OCI-LY3 (cell line): ENCODE results near the gene CHRM1.

ENCODE experiments used
- H2AFZ ChIP-seq: fragments of 200-600, 300-600 bp; shearing (Covaris generic); 2 replicates; pipeline ENCODE4 v1.6.0; 2014; ENCODE audit warnings: antibody characterized with exemption, low read depth, low read length
- H3K27ac ChIP-seq: fragments of 200-600, 300-600 bp; sonication (generic); 2 replicates; pipeline ENCODE4 v1.5.1; 2014; ENCODE audit warnings: mild to moderate bottlenecking, low read length, moderate library complexity, mixed read lengths
- H3K27me3 ChIP-seq: fragments of 200-600, 300-600 bp; sonication (generic); 2 replicates; pipeline ENCODE4 v1.6.1; 2014; ENCODE audit warnings: low read depth, low read length, mixed read lengths
- H3K36me3 ChIP-seq: fragments of 200-600, 300-600 bp; sonication (generic); replicated peaks from 2 replicates; pipeline ENCODE3; 2014; ENCODE audit warnings: low read depth, low read length, mixed read lengths
- H3K4me1 ChIP-seq: fragments of 300-600, 200-600 bp; sonication (generic); 2 replicates; pipeline ENCODE4 v1.6.1; 2014; ENCODE audit warnings: low read length, mixed read lengths
- H3K4me2 ChIP-seq: fragments of 200-600, 300-600 bp; sonication (generic); 2 replicates; pipeline ENCODE4 v1.6.1; 2014; ENCODE audit warnings: low read length, mixed read lengths
- H3K4me3 ChIP-seq: fragments of 300-600, 200-600 bp; sonication (generic); 2 replicates; pipeline ENCODE4 v1.5.1; 2014; ENCODE audit warnings: antibody characterized with exemption, mild to moderate bottlenecking, low read length, moderate library complexity
- H3K79me2 ChIP-seq: fragments of 300-600, 200-600 bp; shearing (Covaris generic); 2 replicates; pipeline ENCODE4 v1.6.1; 2014; ENCODE audit warnings: mild to moderate bottlenecking, low read length, mixed read lengths
- H3K9ac ChIP-seq: fragments of 300-600, 200-600 bp; shearing (Covaris generic); 2 replicates; pipeline ENCODE4 v1.6.0; 2014; ENCODE audit warnings: mild to moderate bottlenecking, low read length, moderate library complexity
- H3K9me3 ChIP-seq: fragments of 200-600, 300-600 bp; shearing (Covaris generic); 2 replicates; pipeline ENCODE4 v1.6.1; 2014; ENCODE audit warnings: low read length, mixed read lengths; ENCODE audit not compliant: insufficient read depth
- H4K20me1 ChIP-seq: fragments of 200-600, 300-600 bp; sonication (generic); 2 replicates; pipeline ENCODE4 v1.6.1; 2016; ENCODE audit warnings: low read length, mixed read lengths; ENCODE audit not compliant: insufficient read depth
- CTCF ChIP-seq: fragments of 200-600, 300-600 bp; sonication (generic); IDR thresholded peaks from 2 replicates; pipeline ENCODE4 v1.5.1; 2014; ENCODE audit warnings: antibody characterized with exemption, low read length, low read depth
- EZH2phosphoT487 ChIP-seq: fragments of 200-600 bp; shearing (Covaris generic); IDR thresholded peaks from 2 replicates; pipeline ENCODE4 v1.6.1; 2018; ENCODE audit warnings: antibody characterized with exemption, mixed run types, low read depth

CHRM1 gene

DNA sequence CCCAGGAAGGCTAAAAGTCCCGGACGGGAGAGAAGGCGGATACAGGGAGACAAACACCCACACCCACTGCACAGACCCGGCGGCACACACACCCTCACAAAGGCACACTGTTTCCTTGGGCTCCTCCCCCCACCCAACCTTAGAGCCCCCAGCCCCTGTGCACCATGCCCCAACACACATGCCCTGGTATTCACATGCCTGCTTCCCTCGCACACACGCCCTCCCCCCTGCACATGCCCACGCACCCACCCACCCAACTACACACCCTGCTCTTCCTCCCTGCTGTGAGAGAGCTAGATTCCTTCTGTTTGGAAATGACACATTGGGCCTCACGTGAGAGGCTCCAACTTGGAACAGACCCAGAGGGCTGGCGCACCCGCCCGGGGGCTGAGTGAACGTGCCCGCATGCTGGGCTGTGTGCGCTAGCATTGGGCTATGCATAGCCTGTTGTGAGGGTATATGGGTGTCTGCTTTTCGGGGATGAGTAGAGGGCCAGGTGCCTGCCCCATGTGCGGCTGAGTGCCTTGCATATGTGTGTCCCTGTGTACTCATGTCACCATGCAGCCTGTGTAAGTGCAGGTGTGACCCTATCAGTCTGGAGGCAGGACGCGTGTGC is 518 bp upstream of the CHRM1 start:
- Histone ChIP-seq H3K4me1 (peaks cover 15% of the 10 kb centered on the region), H3K36me3 (no peaks in the 10 kb centered on the region)

DNA sequence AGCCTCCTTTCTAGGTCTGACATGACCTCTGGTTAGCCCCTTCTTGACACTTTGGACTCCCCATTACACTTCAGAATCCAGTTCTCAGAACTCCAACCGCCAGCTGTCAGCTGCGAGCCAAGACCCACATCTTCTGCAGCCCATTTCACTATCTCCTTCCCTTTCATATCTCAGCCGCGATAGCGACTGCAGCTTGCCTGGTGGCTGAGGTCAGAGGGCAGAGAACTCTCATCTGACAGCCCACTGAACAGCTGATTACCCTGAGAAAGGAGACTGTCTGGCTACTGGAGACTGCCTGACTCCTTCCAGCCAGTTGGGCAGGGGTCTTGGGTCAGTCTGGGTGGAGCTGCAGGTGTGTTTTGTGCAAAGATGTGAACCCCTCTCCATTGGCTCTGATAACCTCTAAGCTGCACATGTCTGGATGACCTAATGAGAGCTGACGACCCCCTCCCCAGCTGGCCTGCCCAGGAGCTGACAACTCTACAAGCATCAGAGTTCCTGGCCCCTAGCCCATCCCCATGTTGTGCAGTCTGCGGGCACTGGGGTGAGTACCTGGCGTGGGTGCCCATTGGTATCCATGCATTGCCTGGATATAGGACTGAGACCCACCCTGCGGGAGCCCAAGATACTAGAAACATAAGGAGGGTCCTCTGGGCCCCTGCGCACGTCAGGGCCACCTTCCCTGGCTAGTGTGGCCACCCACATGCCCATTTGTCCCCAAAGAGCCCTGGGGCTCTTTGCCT is 1.1 kb downstream of the CHRM1 start:
- Histone ChIP-seq H3K4me2 (no peak overlapping the region), H4K20me1 (no peaks in the 10 kb centered on the region), H3K9ac (no peak overlapping the region), H3K27ac (no peak overlapping the region), H3K79me2 (no peaks in the 10 kb centered on the region), H3K27me3 (peaks cover 22% of the 10 kb centered on the region), H3K36me3 (no peaks in the 10 kb centered on the region), H3K4me1 (peaks cover 15% of the 10 kb centered on the region), H3K4me3 (no peak overlapping the region), H2AFZ (no peak overlapping the region), H3K9me3 (no peaks in the 10 kb centered on the region)
- TF ChIP-seq CTCF (no peak), EZH2phosphoT487 (no peak)

More for the DNA sequence above, 518 bp upstream of the CHRM1 start:
- Histone ChIP-seq H3K9ac (no peak overlapping the region), H3K27ac (no peak overlapping the region), H3K9me3 (no peaks in the 10 kb centered on the region), H2AFZ (no peak overlapping the region), H4K20me1 (no peaks in the 10 kb centered on the region), H3K79me2 (no peaks in the 10 kb centered on the region), H3K27me3 (peaks cover 14% of the 10 kb centered on the region), H3K4me2 (peak overlapping the region; percentile 71; the same call in 1 of the 2 replicates), H3K4me3 (no peak overlapping the region)
- TF ChIP-seq CTCF: no peak
- TF ChIP-seq EZH2phosphoT487: no peak

- Histone ChIP-seq H3K4me2 (no peak overlapping the region), H3K4me1 (peaks cover 17% of the 10 kb centered on the region), H2AFZ (no peak overlapping the region), H3K9me3 (no peaks in the 10 kb centered on the region), H3K4me3 (no peak overlapping the region), H3K9ac (no peak overlapping the region), H4K20me1 (no peaks in the 10 kb centered on the region), H3K27me3 (peaks cover 22% of the 10 kb centered on the region), H3K79me2 (no peaks in the 10 kb centered on the region), H3K36me3 (no peaks in the 10 kb centered on the region), H3K27ac (no peak overlapping the region)
- TF ChIP-seq CTCF: no peak
- no peak for TF ChIP-seq EZH2phosphoT487
Observed at GRCh38 chr11:62919476-62919875, 1.7 kb downstream of the CHRM1 start.

- Histone ChIP-seq H3K9ac (no peak overlapping the region), H3K79me2 (no peaks in the 10 kb centered on the region), H3K4me3 (no peak overlapping the region)
Observed at GRCh38 chr11:62918531-62918930, 2.6 kb downstream of the CHRM1 start.

More at GRCh38 chr11:62918531-62918930, 2.6 kb downstream of the CHRM1 start:
- no peaks in the 10 kb centered on the region for H4K20me1 ChIP-seq
- TF ChIP-seq EZH2phosphoT487 (no peak), CTCF (no peak)
- no peaks in the 10 kb centered on the region for H3K9me3 ChIP-seq
- H3K27ac ChIP-seq: no peak overlapping the region
- H2AFZ ChIP-seq: no peak overlapping the region
- peaks cover 21% of the 10 kb centered on the region for H3K4me1 ChIP-seq
- H3K27me3 ChIP-seq: peaks cover 22% of the 10 kb centered on the region
- H3K36me3 ChIP-seq: no peaks in the 10 kb centered on the region
- no peak overlapping the region for H3K4me2 ChIP-seq
